ENCODE data around the gene PPFIA2.

PPFIA2 gene

DNA sequence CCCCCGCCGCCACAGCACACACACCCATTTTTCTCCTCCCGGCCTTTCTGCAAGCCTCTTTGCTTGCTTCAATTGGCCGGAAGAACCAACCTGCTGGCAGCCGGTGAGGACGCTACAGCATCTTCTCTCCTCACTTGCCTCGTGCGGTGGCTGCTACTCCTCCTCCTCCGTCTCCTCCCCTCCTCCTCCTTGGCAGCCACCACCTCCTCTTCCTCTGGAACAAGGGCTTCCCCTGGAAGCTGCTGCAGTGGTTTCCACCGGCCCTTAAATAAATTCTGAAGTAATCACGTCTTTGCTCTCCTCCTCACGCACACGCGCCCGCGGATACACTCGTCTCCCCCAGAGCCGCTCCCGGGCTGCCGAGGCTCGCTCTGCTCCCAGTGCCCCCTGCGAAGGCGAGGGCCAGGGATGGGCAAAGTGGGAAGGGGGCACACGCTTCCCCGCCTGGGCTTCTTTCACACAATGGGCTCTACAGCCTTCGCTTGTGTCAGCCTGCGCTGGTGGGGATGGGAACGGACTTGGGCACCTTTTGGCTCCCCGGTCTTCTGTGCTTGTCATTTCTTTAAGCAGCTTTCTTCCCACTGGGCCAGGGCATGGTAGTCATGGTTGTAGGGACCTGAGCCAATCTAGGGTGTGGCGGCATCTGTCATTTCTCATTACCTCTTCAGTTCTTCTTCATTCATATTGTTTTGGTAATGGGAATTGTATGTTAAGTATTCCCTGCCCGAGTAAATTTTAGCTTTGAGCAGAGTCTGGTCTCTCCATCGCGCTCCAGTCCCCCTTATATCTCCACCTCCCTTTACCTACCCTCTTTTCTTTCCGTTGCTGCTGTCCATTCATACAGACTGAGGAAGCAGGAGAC is at the start of gene PPFIA2:
PPFIA2 (minus strand) TSS at position 161 of the 862 bp plus-strand sequence.
- in situ Hi-C loops (cut with HindIII; ENCODE audit: low pct_ligation_motif_present, low pct_unique_long_range_greater_than_20kb, low sequenced_read_pairs): no loop called here
- peak; percentile 9 for DNase-seq

- in situ Hi-C loops (cut with HindIII; ENCODE audit: low pct_ligation_motif_present, low pct_unique_long_range_greater_than_20kb, low sequenced_read_pairs): no loop called here
- no peak for DNase-seq
Observed at GRCh38 chr12:81800298-81801148, 41.4 kb upstream of the PPFIA2 start.

DNA sequence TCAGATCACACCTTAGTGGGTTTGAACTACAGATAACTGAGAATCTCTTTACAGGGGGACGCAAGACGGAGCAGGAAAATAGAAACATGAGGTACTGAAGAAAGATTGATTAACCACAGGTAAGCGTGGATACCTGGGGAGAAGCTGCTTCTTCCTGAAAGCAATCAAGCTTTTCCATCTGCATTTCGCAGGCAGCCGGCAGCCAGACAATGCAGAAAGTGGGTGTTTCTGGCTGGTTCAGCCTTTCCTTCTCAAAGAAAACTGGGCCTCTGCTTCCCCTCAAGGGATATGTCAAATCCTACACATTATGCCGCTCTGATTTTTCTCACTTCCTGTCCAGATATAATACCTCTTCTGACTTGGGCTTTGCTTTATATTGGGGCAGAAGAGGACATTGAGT is 39.1 kb upstream of the PPFIA2 start:
- DNase-seq: no peak
- in situ Hi-C loops (cut with HindIII; ENCODE audit: low pct_ligation_motif_present, low pct_unique_long_range_greater_than_20kb, low sequenced_read_pairs): no loop called here

- in situ Hi-C loops (cut with HindIII; ENCODE audit: low pct_ligation_motif_present, low pct_unique_long_range_greater_than_20kb, low sequenced_read_pairs): no loop called here
Observed at GRCh38 chr12:81797100-81797499, 38.0 kb upstream of the PPFIA2 start.

DNA sequence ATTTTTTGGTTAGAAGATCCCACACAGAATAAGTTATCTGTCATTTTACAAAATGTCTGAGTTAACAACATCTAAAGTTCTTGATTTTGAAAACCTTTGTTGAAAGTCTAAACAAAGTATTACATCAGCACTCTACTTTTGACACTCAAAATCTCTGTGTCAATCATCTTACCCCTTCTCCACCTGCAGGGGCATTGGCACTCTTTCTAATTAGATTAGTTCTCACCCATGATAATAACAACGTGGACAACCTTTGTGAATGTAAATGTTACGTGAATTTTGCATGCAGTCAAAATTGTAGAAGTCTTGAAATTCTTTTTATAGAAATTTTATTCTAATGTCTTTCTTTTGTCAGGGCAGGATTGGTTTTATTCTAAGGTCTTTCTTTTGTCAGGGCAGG is 33.5 kb upstream of the PPFIA2 start:
- in situ Hi-C loops (cut with HindIII; ENCODE audit: low pct_ligation_motif_present, low pct_unique_long_range_greater_than_20kb, low sequenced_read_pairs): no loop called here
- DNase-seq: no peak

More at GRCh38 chr12:81797100-81797499, 38.0 kb upstream of the PPFIA2 start:
- DNase-seq: peak; percentile 54

GRCh38 chr12:81779216-81779615 is 20.1 kb upstream of the PPFIA2 start:
- in situ Hi-C loops (cut with HindIII; ENCODE audit: low pct_ligation_motif_present, low pct_unique_long_range_greater_than_20kb, low sequenced_read_pairs): no loop called here
- DNase-seq: no peak

DNA sequence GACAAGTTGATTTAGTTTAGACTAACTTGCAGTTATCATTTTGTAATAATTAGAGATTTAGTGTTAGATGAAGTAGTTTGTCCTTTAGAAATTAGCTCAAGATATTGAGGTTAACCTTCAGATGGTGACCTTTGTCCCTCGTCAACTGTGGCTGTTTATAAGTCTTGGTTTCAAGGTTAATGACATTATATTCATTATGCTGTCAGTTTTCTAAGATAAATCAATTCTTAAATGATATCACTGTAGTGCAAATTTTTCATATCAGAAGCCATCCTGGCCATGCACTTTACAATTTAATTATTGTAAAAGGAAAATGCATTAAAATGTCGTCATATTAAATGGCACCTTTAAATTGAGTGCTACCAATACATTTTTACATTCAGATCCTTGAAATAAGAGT is 19.6 kb upstream of the PPFIA2 start:
- in situ Hi-C loops (cut with HindIII; ENCODE audit: low pct_ligation_motif_present, low pct_unique_long_range_greater_than_20kb, low sequenced_read_pairs): no loop called here

GRCh38 chr12:81758421-81759189 is 545 bp downstream of the PPFIA2 start:
- in situ Hi-C loops (cut with HindIII; ENCODE audit: low pct_ligation_motif_present, low pct_unique_long_range_greater_than_20kb, low sequenced_read_pairs): no loop called here
- DNase-seq: no peak

More for the DNA sequence above, 19.6 kb upstream of the PPFIA2 start:
- no peak for DNase-seq

- DNase-seq: no peak
- in situ Hi-C loops (cut with HindIII; ENCODE audit: low pct_ligation_motif_present, low pct_unique_long_range_greater_than_20kb, low sequenced_read_pairs): no loop called here
Observed at GRCh38 chr12:81757731-81758365, 1.3 kb downstream of the PPFIA2 start.

DNA sequence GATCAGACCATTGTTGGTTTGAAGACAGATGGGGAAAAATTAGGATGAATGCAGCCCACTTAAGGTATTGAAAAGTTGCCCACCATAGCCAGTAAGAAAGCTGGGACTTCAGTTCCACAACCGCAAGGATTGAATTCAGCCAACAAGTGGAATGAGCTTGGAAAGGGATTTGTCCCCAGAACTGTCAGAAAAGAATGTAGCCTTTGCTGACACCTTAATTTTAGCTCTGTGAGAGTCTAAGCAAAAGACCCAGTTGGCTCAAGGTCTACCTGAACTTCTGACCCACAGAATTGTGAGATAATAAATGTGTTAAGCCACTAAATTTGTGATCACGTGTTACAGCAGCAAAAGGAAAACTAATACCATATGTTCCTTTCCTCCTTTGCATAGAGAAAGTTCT is 29.4 kb downstream of the PPFIA2 start:
- in situ Hi-C loops (cut with HindIII; ENCODE audit: low pct_ligation_motif_present, low pct_unique_long_range_greater_than_20kb, low sequenced_read_pairs): no loop called here
- no peak for DNase-seq

DNA sequence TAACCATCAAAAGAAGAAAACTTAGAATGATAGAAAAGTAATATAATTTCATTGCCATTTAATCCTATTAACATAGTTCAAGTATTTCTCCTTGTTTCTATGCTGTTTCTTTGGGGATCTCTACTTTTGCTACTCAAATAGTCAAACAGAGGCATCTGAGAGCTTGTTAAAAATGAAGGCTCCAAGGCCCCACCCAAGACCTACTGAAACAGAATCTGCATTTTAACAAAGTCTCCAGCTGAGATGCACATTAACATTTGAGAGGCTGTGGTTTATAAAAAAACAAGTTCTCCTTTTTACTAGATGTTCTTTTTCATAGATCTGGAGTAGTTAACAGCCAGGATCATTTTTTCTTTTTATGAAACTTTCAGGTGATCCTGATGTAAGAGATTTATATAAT is 31.8 kb downstream of the PPFIA2 start:
- in situ Hi-C loops (cut with HindIII; ENCODE audit: low pct_ligation_motif_present, low pct_unique_long_range_greater_than_20kb, low sequenced_read_pairs): no loop called here
- DNase-seq: no peak

- in situ Hi-C loops (cut with HindIII; ENCODE audit: low pct_ligation_motif_present, low pct_unique_long_range_greater_than_20kb, low sequenced_read_pairs): no loop called here
- no peak for DNase-seq
Observed at GRCh38 chr12:81726634-81727033, 32.5 kb downstream of the PPFIA2 start.

DNA sequence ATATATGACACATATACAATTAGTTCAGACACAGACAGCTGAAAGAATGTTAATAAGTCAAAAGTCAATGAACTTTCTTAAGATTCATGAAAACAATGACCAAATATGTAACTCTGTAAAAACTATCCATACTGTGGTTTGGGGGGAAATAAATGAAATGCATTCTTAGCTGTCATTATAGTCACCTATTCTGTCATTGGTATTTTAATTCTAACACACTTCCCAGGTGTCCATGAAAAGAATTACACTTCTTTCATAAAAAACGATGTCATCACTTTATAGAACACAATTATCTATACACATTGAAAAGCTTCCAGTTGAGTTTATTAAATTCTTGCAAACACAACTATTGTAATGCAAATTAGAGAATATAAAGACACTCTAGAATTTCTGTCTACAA is 35.8 kb downstream of the PPFIA2 start:
- DNase-seq: no peak
- in situ Hi-C loops (cut with HindIII; ENCODE audit: low pct_ligation_motif_present, low pct_unique_long_range_greater_than_20kb, low sequenced_read_pairs): no loop called here

DNA sequence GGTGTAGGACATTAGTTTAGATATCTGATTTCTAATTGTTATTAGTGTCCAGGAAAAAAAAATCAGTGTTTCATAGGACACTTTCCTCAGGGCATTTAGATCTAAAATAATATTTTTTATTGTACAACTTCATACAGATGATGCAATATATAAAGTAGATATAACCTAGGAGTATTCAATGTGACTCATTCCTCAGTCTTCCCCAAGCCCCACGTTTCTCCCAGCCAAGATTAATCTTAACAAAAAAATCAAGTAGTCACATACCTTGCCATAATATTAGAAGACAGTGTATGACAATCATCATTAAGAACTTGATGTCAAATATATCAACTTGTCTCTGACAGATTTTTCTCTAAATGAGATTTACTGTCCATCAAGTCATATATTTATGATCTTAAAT is 37.1 kb downstream of the PPFIA2 start:
- DNase-seq: no peak
- in situ Hi-C loops (cut with HindIII; ENCODE audit: low pct_ligation_motif_present, low pct_unique_long_range_greater_than_20kb, low sequenced_read_pairs): no loop called here

DNA sequence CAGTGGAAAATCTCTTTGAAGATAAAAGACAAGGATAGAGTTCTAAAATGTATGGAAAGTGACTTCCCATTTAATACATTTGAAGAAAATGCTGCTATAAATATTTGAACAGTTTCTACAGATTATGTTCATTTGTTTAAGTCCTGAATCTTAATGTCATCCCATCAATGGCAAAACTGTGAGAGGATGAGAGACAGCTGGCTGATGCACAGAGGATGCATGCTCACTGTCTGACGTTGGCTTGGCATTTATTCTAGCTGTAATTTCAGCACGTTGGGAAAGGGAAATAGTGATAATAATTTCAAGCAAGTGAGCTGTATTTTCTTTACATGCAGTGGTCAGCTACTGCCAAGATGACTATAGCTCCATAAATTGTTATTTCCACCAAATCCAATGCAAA is 40.5 kb downstream of the PPFIA2 start:
- in situ Hi-C loops (cut with HindIII; ENCODE audit: low pct_ligation_motif_present, low pct_unique_long_range_greater_than_20kb, low sequenced_read_pairs): no loop called here
- DNase-seq: no peak

DNA sequence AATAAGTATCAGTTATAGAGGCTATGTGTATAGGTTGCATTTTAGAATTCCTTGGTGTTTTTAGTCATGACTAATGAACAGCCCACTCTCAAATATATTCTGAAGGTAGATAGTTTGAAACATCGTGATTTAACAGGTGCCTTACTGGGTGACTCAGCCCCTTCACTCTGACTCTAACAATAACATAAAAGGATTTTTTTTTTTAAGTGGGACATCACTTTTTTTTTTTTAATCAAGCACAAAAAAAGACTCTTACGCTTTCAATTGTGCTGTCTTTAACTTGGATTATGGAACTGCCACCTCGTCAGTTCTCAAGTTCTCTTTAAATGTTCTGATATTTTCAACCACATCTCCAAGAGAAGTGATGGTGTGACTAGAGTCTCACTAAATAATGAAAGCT is 46.6 kb downstream of the PPFIA2 start:
- DNase-seq: no peak
- in situ Hi-C loops (cut with HindIII; ENCODE audit: low pct_ligation_motif_present, low pct_unique_long_range_greater_than_20kb, low sequenced_read_pairs): no loop called here

GRCh38 chr12:81705586-81705985 is 53.6 kb downstream of the PPFIA2 start:
- in situ Hi-C loops (cut with HindIII; ENCODE audit: low pct_ligation_motif_present, low pct_unique_long_range_greater_than_20kb, low sequenced_read_pairs): no loop called here
- DNase-seq: no peak

DNA sequence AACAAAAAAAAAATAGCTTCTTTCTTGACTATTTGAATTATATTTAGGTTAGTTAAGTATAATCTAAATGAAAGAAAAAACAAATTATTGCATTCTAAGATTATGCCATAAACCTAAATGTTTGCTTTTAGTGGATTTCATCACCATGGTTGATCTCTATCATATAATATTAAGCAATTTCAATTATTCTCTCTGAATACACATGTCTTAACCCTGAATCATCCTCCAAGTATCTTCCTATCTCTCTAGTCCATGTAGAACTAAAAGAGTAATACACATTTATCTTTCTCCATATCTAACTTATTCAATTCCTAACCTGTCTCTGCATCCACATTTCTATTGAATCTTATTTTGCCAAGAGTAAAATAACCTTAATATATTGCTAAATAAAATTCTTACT is 59.6 kb downstream of the PPFIA2 start:
- in situ Hi-C loops (cut with HindIII; ENCODE audit: low pct_ligation_motif_present, low pct_unique_long_range_greater_than_20kb, low sequenced_read_pairs): no loop called here
- no peak for DNase-seq

All from ACHN (cell line).